HG03521 (cell line): ENCODE data around the gene ZFC3H1.

Experiments
- ATAC-seq: cut with Tn5 transposase; IDR thresholded peaks from one replicate; pipeline ENCODE4 v1.9.1; 2021; ENCODE audit warnings: mild to moderate bottlenecking, moderate library complexity; ENCODE audit not compliant: unreplicated experiment

ZFC3H1 gene

DNA sequence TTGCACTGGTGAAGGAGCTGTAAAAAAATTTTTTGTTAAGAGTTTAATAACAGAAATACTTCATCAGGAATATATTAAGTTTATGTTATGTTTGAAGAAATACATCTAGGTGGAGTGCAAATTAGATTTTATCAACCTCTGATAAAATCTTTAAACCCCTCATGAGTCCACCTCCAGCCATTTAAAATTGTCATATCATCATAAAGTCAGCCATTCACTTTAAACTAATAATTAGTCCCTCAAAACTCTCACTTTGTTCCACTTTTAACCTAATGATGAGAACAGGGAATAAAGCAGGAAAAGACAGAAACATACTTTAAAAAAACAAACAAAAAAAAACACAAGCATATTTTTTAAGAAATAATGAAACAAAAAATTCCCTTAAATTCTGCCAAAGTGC lies 25.1 kb downstream of the ZFC3H1 start:
- no peak for ATAC-seq

DNA sequence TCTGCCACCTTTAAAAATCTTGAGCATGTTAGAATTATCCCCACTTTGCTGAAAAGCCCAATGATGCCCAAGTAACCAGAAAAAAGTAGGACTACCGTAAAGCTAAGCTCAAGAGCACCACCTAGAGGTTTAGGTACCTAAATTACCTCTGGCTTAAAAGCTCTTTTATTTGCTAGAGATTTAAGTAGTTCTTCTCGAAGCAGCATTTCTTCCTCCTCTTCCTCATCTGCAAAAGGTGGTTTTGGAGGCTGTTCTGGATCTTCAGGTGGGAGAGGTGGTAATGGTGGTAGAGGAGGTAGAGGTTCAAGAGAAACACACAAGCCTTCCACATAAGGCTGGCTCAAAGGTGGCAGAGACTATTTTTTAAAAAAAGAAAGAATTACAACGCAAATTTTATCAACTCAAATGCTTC lies 26.9 kb downstream of the ZFC3H1 start:
- no peak for ATAC-seq

DNA sequence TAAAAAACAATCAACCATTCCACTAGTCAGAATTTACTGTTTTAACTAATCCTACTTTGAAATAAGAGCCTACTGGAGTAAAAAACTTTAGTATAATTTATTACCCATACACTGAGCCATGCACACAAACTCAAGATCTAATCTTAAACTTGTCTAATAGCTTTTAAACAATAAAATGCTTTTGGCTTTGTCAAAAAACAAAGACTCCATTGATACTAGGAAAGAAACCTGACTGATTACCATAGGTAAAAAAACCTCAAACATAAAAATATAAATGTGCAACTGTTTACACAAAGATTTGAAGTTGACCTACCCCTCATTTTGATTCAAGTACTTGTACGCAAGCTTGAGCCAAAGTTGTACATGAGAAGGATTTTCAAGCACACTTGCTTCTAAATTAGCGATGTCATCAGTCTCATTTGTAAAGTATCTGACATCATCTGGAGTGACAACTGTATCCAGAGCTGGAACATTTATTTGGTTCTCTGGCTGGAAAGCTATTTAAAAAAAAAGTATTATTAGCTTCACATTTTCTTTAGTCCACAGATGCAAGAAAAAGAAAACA lies 36.1 kb downstream of the ZFC3H1 start:
- no peak for ATAC-seq

DNA sequence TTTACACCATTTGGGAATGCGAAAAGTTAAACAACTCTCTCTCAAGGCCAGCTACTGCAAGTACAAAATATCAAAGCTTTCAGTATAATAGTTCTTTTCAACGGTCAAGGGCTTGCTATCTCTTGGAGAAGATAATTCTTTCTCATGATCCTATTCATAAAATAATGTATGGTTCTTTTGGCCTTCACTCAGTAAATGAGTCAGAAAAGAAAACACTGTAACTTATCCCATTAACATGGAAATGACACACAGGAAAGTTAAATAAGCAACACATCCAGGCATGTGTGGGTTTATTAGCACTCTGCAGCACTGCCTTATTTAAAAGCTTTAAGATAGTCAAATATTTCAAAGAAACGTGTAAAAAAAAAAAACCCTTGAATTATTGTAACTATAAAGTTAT lies 36.9 kb downstream of the ZFC3H1 start:
- no peak for ATAC-seq

DNA sequence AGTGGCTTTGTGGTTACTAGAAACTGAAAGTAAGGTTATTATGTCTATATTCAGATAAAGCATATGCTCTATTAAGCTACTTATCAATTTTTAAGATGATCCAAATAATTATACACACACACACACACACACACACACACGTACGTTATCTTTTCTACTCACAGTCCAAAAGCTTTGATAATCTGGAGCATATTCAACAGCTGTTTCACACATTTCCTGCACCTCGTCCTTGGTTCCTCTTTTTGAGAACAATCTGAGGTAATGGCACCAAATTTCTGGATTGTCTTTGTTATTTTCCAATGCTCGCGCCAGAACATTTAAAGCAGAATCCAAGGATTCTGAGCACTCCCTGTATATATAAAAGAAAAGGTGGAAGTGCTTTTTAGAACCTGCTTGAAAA lies 37.5 kb downstream of the ZFC3H1 start:
- no peak for ATAC-seq

DNA sequence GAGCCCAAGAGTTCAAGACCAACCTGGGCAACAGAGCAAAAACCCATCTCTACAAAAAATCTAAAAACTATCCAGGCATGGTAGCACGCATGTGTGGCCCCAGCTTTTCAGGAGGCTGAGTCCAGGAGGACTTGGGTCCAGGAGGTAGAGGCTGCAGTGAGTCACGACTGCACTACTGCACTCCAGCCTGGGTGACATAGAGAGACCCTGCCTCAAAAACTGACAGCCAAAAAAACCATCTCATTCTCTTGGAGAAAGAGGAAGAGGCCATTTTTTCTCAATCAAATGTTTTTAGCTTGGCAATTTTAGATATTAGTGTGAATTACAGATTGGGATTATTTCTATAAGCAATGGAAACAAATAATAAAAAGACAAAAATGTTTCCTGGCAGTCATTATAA lies 38.2 kb downstream of the ZFC3H1 start:
- ATAC-seq = no peak

DNA sequence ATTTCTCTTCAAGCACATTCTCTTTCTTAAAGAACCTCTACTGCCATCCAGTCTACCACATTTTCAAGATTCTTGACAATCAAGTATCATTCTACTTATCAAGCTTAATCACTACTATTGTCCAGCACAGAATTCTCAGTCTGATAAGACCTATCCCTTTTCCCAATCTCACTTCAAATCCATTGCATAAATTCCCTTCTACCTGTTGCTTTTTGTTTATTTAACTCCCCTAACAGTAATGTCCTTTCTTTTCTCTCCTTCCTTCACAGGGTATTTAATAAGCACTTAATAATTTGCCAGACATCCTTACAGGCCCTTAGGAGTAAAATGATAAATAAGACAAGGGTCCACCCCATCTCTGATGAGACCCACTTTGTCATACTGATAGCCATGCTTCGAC lies 41.7 kb downstream of the ZFC3H1 start:
- ATAC-seq = no peak

DNA sequence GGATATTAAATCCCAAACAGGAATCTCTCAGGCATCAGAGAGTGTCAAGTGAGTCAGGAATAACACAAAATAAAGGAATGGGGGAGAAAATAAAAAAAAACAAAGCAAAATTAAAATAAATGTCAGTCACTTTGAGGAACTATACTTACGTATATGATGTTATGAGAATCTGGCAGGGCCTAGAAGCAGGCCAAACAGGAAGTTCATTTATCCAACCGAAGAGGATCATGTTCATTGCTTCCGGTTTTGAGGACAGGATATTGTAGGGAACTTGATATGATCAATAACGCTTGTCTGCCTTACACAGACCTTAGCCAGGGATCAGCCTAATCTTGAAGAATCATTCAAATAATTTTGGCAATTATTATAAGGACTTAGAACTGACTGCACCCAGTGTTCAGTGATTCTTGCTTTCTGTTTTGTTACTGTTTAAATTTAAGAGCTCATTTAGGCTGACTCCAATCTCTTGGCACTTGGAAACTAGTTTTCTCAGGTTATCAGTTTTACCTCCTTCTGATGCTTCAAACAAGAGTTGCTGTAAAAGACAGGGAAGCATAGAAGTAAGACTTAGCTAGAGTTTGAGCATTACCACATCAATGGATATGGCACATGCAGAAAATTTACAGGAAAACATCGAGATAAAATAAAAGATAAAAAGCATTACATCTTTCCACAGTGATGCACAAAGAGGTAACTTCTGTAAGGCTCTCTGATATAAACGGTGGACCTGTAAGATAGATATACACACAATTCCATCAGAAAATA lies 53.4 kb downstream of the ZFC3H1 start:
- ATAC-seq = no peak

DNA sequence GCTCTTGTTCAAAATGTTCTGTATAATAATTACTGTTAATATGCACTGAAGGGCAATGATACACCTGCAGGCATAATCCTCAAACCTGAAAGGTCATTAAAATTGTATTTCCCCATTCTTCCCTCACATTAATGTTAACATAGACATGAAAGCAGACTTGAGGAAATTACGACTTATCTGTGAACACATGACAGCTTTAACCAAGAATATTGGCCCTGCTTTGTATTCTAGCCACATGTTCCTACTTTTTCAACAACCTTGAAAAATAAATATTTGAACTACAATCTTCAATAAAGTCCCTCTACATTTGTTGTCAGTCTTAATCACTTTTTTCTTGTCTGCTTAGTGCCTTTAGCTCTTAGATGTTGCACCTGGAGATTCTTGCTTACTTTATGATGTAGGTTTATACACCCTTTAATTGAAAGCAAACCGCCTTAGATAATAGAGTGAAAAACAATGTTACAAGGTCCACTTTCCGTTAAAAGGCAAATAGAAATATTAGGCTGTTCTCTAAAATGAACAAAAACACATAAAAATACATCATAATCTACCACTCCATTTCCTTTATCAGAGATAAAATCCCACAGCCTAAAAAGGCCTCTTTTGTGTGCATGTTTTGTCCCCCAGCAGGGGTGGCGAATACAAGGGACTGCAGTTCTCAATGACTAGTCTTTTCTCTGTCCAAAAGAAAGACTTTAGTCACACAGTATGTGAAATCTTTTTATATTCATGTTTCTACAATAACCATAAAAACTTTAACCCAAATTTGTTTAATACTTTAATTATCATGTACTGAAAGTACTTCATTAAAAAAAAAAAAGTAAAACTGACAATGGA lies 55.9 kb downstream of the ZFC3H1 start:
- no peak for ATAC-seq

DNA sequence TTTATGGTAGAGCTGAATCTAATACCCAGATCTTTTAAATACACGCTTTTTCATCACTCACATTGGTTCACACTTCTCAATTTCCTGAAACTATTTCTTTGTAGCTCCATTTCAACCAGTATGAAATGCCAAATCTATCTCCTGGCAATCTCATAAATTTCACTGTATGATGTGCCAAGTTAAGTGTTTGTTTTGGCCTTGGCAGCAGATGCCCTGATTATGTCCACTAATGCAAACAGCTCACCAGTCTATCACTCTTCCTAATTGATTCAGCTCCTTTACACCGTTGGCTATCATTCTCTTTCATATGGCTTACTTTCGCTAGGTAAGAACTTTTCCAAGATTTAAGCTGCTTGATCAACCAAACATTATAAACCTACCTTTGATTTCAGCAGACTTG lies 58.6 kb downstream of the ZFC3H1 start:
- ATAC-seq = no peak

DNA sequence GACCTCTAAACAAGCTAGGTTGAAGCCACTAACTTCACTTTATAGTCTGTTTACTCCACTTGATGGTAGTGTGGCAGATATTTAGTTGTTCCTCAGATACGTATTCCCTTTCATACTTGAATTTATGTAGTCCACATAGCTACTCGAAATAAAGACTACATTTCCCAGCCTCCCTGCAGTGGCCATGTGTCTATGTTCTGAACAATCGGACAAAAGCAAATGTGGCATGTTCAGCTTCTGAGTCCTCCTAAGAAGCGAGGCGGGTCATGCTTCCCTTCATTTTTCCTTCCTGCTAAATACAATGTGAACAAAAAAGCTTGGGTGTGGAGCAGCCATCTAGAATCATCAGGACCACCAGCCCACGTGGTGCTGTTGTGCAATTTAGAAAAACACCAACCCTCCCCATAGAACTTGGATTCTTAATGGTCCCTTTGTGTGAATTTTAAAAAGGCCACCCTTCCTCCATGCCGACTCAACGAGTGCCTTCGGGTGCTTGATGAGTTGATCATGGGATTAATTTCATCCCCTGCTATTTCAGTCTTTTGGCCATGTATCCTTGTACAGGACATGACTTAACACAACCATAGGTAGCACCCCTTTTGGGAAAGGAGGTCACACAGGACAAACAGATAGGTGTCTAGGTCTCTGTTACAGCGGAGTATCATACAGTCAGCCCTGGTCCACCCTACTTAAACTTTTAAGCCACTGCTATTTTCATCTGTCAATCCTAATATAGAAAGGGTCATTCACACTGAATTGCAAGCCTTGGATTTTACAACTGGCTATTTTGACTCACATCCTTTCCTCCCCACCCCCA lies 60.7 kb downstream of the ZFC3H1 start:
- no peak for ATAC-seq

DNA sequence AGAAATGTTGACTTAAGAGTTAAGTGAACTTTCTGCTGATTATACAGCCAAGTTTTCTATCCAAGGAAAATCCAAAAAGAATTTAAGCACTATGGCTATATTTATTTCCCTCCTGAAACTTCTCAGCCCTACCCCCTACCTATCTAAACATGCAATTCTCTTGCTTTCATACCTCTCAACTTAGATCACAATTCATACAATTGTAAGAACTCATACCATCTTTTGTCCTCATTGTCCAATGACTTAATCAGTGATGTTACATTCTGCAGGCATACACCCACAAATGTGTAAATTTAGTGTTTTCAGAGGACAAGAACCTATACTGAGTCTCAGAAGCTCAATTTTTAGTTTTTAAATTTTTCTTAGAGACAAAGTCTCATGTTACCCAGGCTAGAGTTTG lies 62.1 kb downstream of the ZFC3H1 start:
- ATAC-seq = no peak

DNA sequence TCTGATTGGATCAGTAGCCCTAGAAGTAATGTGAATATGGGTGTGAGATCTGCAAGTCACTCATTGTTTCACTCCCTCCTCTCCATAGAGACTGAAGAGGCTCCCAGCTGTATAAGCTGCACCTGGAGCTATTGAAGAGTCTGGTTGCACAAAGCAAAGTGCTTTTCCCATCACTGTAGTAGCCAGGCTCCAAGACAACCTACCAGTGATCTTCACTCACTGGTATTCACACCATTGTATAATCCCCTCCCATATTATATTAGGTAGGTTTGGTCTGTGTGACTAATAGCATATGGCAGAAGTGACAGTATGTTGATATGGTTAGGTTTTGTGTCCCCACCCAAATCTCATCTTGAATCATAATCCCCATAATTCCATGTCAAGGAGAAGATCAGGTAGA lies 64.4 kb downstream of the ZFC3H1 start:
- no peak for ATAC-seq

DNA sequence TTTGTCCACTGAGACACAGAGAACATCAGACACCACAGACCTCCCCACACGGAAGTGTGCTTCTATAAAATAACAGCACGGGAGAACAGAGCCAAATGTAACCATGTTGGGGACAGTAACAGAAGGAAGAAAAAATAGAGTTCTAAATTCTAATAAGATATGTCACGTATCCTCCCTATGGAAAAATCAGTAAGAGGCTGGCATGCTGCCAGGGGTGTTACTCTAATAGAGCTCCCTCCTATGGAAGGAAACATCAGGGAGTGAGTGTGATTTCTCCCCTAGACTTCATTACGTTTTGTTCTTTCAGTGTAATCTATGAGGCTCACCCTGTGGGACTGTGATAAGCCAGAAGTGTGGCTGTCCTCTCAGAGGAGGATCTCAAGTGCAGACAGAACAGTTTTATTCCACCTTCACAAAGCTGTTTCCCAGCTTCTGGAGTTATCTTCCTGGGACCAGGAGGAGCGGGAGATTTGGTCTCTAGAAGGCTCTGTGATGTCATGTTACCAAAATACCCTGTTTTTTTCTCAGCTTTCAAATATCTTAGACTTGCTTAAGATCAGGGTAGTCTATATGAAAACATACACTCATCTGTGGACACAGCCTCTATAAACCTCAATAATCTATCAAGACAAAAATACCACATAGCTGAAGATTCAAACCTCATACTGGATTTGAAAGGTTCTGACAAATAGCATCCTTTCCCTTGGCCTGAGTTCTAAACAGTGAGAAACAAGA lies 69.3 kb downstream of the ZFC3H1 start:
- no peak for ATAC-seq

DNA sequence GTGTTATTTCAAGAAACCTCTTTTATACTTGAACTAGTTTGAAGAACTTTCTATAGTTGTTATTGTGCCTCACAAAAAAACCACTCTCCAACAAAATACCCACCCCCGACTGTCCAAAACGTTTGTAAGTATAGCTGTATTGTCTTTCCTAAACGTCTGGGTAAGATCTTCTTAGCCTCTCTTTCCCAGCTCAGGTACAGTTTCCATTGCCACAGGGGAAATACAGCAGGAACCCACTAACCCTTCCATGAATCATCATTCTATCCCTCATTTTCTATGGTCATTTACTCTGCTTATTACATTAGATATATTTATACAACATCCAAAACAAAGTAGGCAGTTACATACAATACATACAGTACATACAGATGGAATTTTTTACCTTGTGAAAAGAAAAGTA lies 70.8 kb downstream of the ZFC3H1 start:
- no peak for ATAC-seq

DNA sequence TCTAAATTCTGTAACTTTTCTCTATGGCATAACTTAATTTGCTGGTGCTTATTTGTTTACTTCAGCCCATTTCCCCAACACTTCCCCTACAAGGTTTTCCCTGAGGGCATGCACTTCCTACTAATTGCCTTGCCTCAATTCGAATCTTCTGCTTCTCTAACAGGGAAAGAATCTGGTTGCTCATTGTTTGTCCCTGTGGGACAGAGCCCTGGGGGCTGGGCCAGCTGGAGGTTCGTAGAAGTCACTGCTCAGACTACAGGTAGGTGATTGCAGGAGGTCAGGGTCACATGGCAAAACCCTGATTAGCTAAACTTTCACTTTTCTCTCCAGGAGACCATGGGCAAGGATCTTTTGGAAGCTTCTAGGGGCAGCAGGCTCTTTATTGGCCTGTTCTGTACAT lies 72.0 kb downstream of the ZFC3H1 start:
- ATAC-seq = no peak

DNA sequence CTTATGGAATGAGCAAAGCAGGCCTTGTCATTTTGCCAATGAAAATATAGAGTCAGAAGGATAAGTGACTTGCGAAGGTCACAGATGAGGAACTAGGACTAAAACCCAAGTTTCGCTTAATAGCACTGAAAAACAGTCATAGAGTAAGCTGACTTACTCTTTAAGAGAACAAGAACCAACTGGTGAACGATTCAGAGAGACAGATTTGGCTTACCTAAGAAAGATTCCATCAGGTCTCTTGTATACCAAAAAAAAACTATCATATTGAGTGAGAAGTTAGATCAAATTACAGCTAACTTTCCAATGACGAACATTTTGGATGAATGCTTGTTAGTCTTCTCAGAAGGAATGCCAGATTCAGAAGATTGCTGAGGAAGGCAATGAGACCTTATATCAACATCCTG lies 74.2 kb downstream of the ZFC3H1 start:
- no peak for ATAC-seq

DNA sequence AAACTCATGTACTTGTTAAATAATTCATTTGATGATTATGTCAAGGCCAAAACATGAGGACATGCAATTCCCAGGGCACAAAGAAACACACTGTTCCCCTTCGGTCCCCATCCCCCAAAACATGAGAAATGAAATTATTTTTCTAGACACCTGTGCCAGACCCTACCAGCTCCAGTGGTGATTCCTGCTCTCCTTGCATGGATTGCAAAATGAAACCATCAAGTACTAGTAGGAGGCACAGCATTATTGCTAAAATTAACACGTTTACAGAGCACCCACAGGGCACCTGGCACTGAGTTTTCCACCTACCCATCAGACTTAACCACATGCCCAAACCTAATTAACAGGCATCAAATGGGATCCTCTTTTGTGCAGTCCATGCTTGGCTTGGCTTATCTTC lies 76.6 kb downstream of the ZFC3H1 start:
- no peak for ATAC-seq

DNA sequence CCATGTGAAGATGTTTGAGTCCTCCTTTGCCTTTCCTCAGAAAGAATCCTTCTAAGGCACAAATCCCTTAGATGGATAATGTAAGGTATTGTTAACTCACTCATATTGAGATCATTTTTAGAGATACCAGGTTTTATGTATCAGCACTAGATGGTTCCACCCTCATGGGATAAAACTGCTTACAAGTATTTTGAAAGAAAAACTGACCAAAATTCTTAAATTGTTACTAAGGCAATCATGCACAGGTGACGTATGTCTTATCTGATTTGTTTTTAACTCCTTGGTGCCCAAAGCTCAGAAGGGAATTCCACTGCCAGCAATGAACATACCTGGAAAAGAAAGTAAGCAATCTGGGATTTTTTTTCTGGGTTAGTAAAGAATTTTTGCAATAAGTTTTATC lies 78.4 kb downstream of the ZFC3H1 start:
- no peak for ATAC-seq

DNA sequence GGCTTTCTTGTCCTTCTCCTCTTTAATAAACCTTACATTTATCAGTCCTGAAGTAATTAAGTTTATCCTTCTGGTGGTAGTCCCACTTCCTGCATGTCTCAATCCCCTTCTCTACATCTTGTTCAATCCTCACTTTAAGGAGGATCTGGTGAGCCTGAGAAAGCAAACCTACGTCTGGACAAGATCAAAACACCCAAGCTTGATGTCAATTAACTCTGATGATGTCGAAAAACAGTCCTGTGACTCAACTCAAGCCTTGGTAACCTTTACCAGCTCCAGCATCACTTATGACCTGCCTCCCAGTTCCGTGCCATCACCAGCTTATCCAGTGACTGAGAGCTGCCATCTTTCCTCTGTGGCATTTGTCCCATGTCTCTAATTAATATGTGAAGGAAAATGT lies 79.3 kb downstream of the ZFC3H1 start:
- no peak for ATAC-seq

DNA sequence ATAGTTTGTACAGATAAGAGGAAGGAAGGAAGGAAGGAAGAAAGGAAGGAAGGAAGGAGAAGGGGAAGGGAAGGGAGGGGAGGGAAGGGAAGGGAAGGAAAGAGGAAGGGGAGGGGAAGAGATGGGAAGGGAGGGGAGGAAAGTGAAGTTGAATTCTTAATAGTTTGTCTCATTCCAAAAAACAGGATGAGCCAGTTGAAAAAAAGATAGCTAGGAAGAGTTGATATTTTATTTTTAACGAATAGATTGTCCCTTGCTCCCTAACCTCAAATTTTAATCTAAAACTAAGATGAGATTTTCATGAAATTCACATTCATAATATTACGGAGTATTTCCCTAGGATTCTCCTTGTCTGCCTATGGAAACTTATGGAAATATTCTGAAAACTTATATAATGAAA lies 80.7 kb downstream of the ZFC3H1 start:
- ATAC-seq = no peak
